ENCODE measurements around the gene PHLPP1.

DNA sequence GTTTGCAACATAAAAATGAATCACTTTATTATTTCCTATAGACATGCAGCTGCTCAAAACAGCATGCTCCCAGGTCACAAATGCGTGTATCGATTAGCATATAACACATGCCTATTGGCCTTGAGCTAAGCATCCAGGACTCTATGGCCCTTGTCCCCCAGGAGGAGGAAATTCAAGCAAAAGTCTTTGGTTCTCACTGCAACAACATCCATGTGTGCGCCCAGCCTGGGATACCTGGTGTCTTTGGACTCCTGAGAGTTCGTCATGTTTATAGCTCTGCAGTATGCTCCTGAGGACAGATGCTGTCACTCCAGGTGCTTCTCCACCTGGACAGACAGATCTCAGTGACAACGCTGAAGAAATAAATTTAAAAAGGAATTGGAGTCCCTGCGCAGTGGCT is 284.6 kb downstream of the PHLPP1 start:
- no peak for TF ChIP-seq CTCF (IDR thresholded peaks at IDR 0.05)
- TF ChIP-seq POLR2AphosphoS5 (IDR thresholded peaks at IDR 0.05), result no peak
- TF ChIP-seq POLR2A (IDR thresholded peaks at IDR 0.05), result no peak
